ENCODE data around the gene D2HGDH.
"Not testable (repeated sequence)": the region's sequence is repeated elsewhere in the genome, so short reads cannot be mapped to it uniquely, and the experiment has no call there.

DNA sequence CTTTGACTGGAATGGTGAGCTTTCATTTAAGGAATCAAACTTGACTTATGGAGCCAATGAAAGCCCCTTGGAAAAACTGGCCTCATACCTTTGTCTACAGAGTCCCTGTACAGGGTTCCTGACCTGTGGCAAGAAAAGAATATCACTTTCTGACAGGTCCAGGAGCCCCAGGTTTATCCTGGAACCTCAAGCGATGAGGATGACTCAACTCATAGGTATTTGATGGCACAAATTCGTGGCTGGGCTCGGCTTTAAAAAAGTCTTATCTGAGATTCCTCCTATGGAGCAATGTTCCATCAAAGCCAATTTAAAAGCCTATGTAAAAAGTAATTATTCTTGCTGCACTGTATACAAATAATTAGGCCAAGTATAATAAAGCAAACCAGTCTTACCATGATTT lies 57.0 kb downstream of the D2HGDH start:
- TF ChIP-seq POLR2A, EP300 (IDR thresholded peaks at IDR 0.05): not testable (repeated sequence)
- TF ChIP-seq, protein P1, sequence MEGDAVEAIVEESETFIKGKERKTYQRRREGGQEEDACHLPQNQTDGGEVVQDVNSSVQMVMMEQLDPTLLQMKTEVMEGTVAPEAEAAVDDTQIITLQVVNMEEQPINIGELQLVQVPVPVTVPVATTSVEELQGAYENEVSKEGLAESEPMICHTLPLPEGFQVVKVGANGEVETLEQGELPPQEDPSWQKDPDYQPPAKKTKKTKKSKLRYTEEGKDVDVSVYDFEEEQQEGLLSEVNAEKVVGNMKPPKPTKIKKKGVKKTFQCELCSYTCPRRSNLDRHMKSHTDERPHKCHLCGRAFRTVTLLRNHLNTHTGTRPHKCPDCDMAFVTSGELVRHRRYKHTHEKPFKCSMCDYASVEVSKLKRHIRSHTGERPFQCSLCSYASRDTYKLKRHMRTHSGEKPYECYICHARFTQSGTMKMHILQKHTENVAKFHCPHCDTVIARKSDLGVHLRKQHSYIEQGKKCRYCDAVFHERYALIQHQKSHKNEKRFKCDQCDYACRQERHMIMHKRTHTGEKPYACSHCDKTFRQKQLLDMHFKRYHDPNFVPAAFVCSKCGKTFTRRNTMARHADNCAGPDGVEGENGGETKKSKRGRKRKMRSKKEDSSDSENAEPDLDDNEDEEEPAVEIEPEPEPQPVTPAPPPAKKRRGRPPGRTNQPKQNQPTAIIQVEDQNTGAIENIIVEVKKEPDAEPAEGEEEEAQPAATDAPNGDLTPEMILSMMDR (IDR thresholded peaks at IDR 0.05), result not testable (repeated sequence)
